ENCODE results near the gene PRKN.

The PRKN gene

GRCh38 chr6:162076816-162077215 lies 650.8 kb downstream of the PRKN start:
- no peak for TF ChIP-seq CTCF (conservative IDR thresholded peaks at IDR 0.05)
- TF ChIP-seq ZFX (IDR thresholded peaks at IDR 0.05): no peak

GRCh38 chr6:162074641-162075275 lies 652.8 kb downstream of the PRKN start:
- TF ChIP-seq CTCF (conservative IDR thresholded peaks at IDR 0.05): no peak
- no peak for TF ChIP-seq ZFX (IDR thresholded peaks at IDR 0.05)
- no peak overlapping the region for H3K27ac ChIP-seq

More at GRCh38 chr6:162076816-162077215, 650.8 kb downstream of the PRKN start:
- H3K27ac ChIP-seq: no peak overlapping the region

- TF ChIP-seq ZFX (IDR thresholded peaks at IDR 0.05): no peak
- TF ChIP-seq CTCF (conservative IDR thresholded peaks at IDR 0.05): no peak
- H3K27ac ChIP-seq: no peak overlapping the region
Measured at GRCh38 chr6:162070639-162071038, 656.9 kb downstream of the PRKN start.

- TF ChIP-seq CTCF (conservative IDR thresholded peaks at IDR 0.05) (no peak), ZFX (IDR thresholded peaks at IDR 0.05) (no peak)
- no peak overlapping the region for H3K27ac ChIP-seq
Measured at GRCh38 chr6:162069995-162070394, 657.6 kb downstream of the PRKN start.

- H3K27ac ChIP-seq: no peak overlapping the region
- TF ChIP-seq CTCF (conservative IDR thresholded peaks at IDR 0.05) (no peak), ZFX (IDR thresholded peaks at IDR 0.05) (no peak)
Measured at GRCh38 chr6:162068340-162068739, 659.2 kb downstream of the PRKN start.

- no peak for TF ChIP-seq CTCF (conservative IDR thresholded peaks at IDR 0.05)
- no peak overlapping the region for H3K27ac ChIP-seq
Measured at GRCh38 chr6:162063666-162064065, 663.9 kb downstream of the PRKN start.

- TF ChIP-seq CTCF (conservative IDR thresholded peaks at IDR 0.05): no peak
- TF ChIP-seq ZFX (IDR thresholded peaks at IDR 0.05): no peak
- no peak overlapping the region for H3K27ac ChIP-seq
Measured at GRCh38 chr6:162058281-162058875, 669.2 kb downstream of the PRKN start.

Measured in C4-2B (cell line).